Lung (tissue), 12 donors: ENCODE results near the gene IRAK1. TPM values are rescaled to one million over a fixed set of nuclear protein-coding genes. Genes with fewer than 3 reads are reported as not detected.

Experiments
- ATAC-seq: fragments of 200-7000 bp; cut with Tn5 transposase; one replicate; pipeline ENCODE4 v1.9.1; 2020; ENCODE audit warnings: moderate number of reproducible peaks; ENCODE audit not compliant: insufficient read depth, low FRiP score
- DNase-seq, 3 donors: peaks; one replicate each; pipeline ENCODE4 v3.0.0-alpha.2; 2013 to 2017
- H3K27ac ChIP-seq, 2 donors: one replicate each; pipeline ENCODE4 v1.5.1; 2013; ENCODE audit warnings: mild to moderate bottlenecking in 2 of 2, moderate library complexity in 2 of 2, control low read depth in 1 of 2, inconsistent platforms in 1 of 2, low read depth in 1 of 2, low read length in 1 of 2
- H3K27me3 ChIP-seq, 3 donors: one replicate each; pipeline ENCODE4 v1.5.1; 2013; ENCODE audit warnings: low read length in 2 of 3; ENCODE audit not compliant: control insufficient read depth in 3 of 3, insufficient read depth in 3 of 3
- H3K36me3 ChIP-seq, 4 donors: one replicate each; pipeline ENCODE4 v1.5.1; 2013; ENCODE audit warnings: low read length in 4 of 4, mild to moderate bottlenecking in 1 of 4, moderate library complexity in 1 of 4; ENCODE audit not compliant: control insufficient read depth in 4 of 4, insufficient read depth in 4 of 4
- H3K4me1 ChIP-seq, 5 donors: one replicate each; pipeline ENCODE4 v1.5.1; 2013; ENCODE audit warnings: low read length in 5 of 5, mild to moderate bottlenecking in 2 of 5, moderate library complexity in 1 of 5; ENCODE audit not compliant: control insufficient read depth in 5 of 5, insufficient read depth in 5 of 5
- H3K4me3 ChIP-seq: one replicate; pipeline ENCODE4 v1.5.1; 2013; ENCODE audit warnings: mild to moderate bottlenecking, control low read depth, moderate library complexity
- H3K9ac ChIP-seq, 2 donors: one replicate each; pipeline ENCODE4 v1.5.1; 2013; ENCODE audit warnings: low read length in 2 of 2, control low read depth in 1 of 2; ENCODE audit not compliant: insufficient read depth in 1 of 2
- H3K9me3 ChIP-seq, 4 donors: one replicate each; pipeline ENCODE4 v1.5.1; 2013; ENCODE audit warnings: low read length in 3 of 4, mild to moderate bottlenecking in 1 of 4, moderate library complexity in 1 of 4; ENCODE audit not compliant: control insufficient read depth in 4 of 4, insufficient read depth in 3 of 4
- WGBS, 2 donors: extraction: QIAGEN DNeasy Blood & Tissue Kit; methylation state at CpG; one replicate each; pipeline ENCODE4 v1.1.7; 2013; 5-methylcytosine and 5-hydroxymethylcytosine counted together
- polyA plus RNA-seq, 2 donors: library from polyadenylated mRNA; stranded (reverse); fragments of 200-250 nt; gene quantifications; one replicate each; pipeline ENCODE4 v1.2.1, GENCODE V29; 2013
- total RNA-seq, 2 donors: library from RNA; depleted of rRNA in 1 of 2; stranded (reverse); fragments of >200 nt in 1 of 2; gene quantifications; one replicate each; pipeline ENCODE4 v1.2.1, GENCODE V29; 2014 to 2021
- TF ChIP-seq, protein P1 (sequence below): IDR thresholded peaks from 2 replicates; pipeline ENCODE4 v1.5.1; 2012; ENCODE audit warnings: mild to moderate bottlenecking; ENCODE audit errors: control extremely low read depth, extremely low read depth
- donor health status: control.
- donor health status: control.
- donor health status: Bipolar disorder and iron deficiency.
- donor health status: healthy.
- donor health status: DM: yes; HTN: yes; CAD: no.

Gene IRAK1
- total and polyA plus RNA-seq, 4 donors: 24.6 to 153 (median 97.7) TPM

DNA sequence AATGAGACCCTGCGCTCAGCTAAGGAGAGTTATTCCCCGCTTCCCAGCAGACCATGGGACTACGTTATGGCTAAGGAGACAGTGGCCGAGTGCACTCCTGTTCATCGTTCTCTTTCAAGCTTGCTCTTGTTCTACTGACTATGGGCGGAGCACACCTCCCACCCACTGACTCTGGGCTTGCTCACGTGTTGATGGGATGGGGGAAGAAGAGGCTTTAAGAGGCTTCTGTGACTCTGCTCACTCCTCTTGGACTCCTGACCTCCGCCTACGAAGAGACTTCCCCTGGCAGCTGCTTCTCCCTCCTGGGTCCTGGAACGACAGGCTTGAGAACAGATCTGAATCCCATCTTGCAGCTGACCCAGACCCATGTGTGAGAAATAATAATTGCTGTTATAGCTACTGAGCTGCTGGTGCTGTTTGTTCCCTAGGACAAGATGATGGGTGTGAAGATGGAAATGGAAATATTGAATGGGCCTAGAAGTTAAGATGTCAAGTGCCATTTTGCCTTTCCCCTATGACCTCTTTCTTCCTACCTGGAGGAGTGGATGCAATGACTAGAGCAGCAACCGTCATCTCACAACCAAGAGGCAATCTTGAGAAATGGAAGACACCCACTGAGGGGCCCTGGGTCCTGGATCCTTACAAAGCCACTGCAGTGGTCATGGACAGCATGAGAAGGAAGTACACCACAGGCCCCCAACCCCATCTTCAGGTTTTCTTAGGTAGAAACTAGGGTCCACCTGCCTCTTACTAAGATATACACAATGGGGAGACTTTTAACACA lies 38.7 kb upstream of the IRAK1 start:
- ATAC-seq (no peak), DNase-seq (no peak)
- Histone ChIP-seq H3K4me3 (no peak overlapping the region), H3K9me3 (peaks cover 0 to 1% (median 0%) of the 10 kb centered on the region in 4 donors), H3K36me3 (peaks cover 0 to 4% (median 0%) of the 10 kb centered on the region in 4 donors), H3K9ac (no peak overlapping the region), H3K27me3 (peaks cover 0 to 7% (median 2%) of the 10 kb centered on the region in 3 donors), H3K4me1 (peaks cover 0 to 27% (median 0%) of the 10 kb centered on the region in 5 donors), H3K27ac (no peak overlapping the region)
- TF ChIP-seq, protein P1, sequence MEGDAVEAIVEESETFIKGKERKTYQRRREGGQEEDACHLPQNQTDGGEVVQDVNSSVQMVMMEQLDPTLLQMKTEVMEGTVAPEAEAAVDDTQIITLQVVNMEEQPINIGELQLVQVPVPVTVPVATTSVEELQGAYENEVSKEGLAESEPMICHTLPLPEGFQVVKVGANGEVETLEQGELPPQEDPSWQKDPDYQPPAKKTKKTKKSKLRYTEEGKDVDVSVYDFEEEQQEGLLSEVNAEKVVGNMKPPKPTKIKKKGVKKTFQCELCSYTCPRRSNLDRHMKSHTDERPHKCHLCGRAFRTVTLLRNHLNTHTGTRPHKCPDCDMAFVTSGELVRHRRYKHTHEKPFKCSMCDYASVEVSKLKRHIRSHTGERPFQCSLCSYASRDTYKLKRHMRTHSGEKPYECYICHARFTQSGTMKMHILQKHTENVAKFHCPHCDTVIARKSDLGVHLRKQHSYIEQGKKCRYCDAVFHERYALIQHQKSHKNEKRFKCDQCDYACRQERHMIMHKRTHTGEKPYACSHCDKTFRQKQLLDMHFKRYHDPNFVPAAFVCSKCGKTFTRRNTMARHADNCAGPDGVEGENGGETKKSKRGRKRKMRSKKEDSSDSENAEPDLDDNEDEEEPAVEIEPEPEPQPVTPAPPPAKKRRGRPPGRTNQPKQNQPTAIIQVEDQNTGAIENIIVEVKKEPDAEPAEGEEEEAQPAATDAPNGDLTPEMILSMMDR: no peak
- WGBS, 2 donors: 77 to 91% methylated on average over 11 of the region's 11 CpGs

DNA sequence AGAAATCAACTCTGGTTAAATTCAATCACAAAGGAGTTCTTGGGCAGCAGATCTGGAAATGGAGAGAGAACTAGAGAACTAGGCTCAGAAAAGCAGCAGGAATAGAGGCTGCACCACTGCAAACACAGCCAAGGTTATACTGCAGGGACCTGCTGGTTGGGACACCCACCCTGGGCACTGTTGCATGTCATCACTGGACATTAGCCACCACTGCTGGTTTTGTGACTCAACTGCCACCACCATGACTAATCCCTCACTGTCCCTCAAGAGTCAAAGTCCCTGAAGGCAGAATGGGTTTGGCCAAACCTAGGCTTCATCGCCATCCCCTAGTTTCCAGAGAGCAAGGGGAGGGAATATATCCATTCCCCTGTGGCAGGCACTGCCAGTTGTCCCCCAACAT lies 38.1 kb upstream of the IRAK1 start:
- Histone ChIP-seq H3K27me3 (peaks cover 0 to 7% (median 6%) of the 10 kb centered on the region in 3 donors), H3K4me3 (no peak overlapping the region), H3K9ac (no peak overlapping the region), H3K36me3 (peaks cover 0 to 6% (median 0%) of the 10 kb centered on the region in 4 donors), H3K27ac (no peak overlapping the region), H3K9me3 (peaks cover 0 to 1% (median 0%) of the 10 kb centered on the region in 4 donors), H3K4me1 (peaks cover 0 to 27% (median 0%) of the 10 kb centered on the region in 5 donors)
- TF ChIP-seq, protein P1: no peak
- ATAC-seq (no peak), DNase-seq (no peak)
- 86 to 94% methylated on average over 1 of the region's 1 CpG for WGBS, 2 donors

DNA sequence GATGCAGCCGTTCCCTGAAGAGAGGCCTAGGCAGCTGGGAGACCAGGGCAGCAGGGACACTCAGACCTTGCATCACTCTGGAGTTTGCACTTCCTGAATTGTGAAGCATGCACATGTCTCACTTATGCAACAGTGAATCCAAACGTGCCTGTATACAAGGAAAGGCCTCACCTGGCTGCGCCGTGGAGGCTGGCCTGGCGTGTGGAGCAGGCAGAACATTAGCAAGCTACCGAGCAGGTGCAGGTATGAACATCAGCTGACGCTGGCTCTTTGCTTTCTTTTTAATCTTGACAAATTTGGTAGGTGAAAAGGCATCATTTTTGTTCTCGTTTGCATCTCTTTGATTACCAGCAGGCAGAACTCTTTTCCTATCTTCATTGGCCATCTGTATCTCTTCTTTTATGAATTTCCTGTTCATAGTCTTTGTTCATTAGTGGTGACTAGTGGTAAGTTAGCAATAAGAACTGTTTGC lies 37.1 kb upstream of the IRAK1 start:
- ATAC-seq: no peak

More for the DNA sequence above, 37.1 kb upstream of the IRAK1 start:
- DNase-seq: no peak
- Histone ChIP-seq H3K9ac (no peak overlapping the region), H3K4me3 (no peak overlapping the region), H3K27ac (no peak overlapping the region), H3K27me3 (peaks cover 0 to 7% (median 6%) of the 10 kb centered on the region in 3 donors), H3K9me3 (peaks cover 0 to 1% (median 0%) of the 10 kb centered on the region in 4 donors), H3K36me3 (peaks cover 0 to 6% (median 0%) of the 10 kb centered on the region in 4 donors), H3K4me1 (peaks cover 0 to 27% (median 0%) of the 10 kb centered on the region in 5 donors)
- 37 to 54% methylated on average over 8 of the region's 8 CpGs for WGBS, 2 donors
- TF ChIP-seq, protein P1: no peak
